Limb (tissue), 2 donors: ENCODE results near the gene CACNA2D3.
A peak's percentile ranks its signal among the peaks of the same experiment; 100 is the strongest.

Source experiments
- DNase-seq, 2 donors: peaks; one replicate each; pipeline ENCODE4 v3.0.0-alpha.2; 2016; ENCODE audit errors: extremely low spot score in 2 of 2

CACNA2D3 gene

GRCh38 chr3:54905920-54906319 lies 783.6 kb downstream of the CACNA2D3 start:
- no peak for DNase-seq

GRCh38 chr3:54906763-54907162 lies 784.4 kb downstream of the CACNA2D3 start:
- DNase-seq: no peak

- DNase-seq: no peak
Observed at GRCh38 chr3:54909191-54909590, 786.8 kb downstream of the CACNA2D3 start.

- DNase-seq: no peak
Observed at GRCh38 chr3:54914180-54914579, 791.8 kb downstream of the CACNA2D3 start.

GRCh38 chr3:54915181-54915580 lies 792.8 kb downstream of the CACNA2D3 start:
- DNase-seq: no peak

GRCh38 chr3:54915976-54916375 lies 793.6 kb downstream of the CACNA2D3 start:
- DNase-seq: no peak

- DNase-seq: no peak
Observed at GRCh38 chr3:54916732-54917131, 794.4 kb downstream of the CACNA2D3 start.

GRCh38 chr3:54917174-54917573 lies 794.8 kb downstream of the CACNA2D3 start:
- no peak for DNase-seq

- no peak for DNase-seq
Observed at GRCh38 chr3:54917862-54918261, 795.5 kb downstream of the CACNA2D3 start.

GRCh38 chr3:54918516-54918915 lies 796.2 kb downstream of the CACNA2D3 start:
- DNase-seq: no peak

- no peak for DNase-seq
Observed at GRCh38 chr3:54928046-54928770, 805.9 kb downstream of the CACNA2D3 start, which contains the start of gene LRTM1. LRTM1 (minus strand) TSS chr3:54928059; CDS start chr3:54927911, 148 bp downstream.

GRCh38 chr3:54931182-54931581 lies 808.8 kb downstream of the CACNA2D3 start:
- no peak for DNase-seq

- no peak for DNase-seq
Observed at GRCh38 chr3:54932606-54933005, 810.3 kb downstream of the CACNA2D3 start.

GRCh38 chr3:54935869-54936268 lies 813.5 kb downstream of the CACNA2D3 start:
- no peak for DNase-seq

- no peak for DNase-seq
Observed at GRCh38 chr3:54936561-54936960, 814.2 kb downstream of the CACNA2D3 start.

- DNase-seq: no peak
Observed at GRCh38 chr3:54939557-54940300, 817.4 kb downstream of the CACNA2D3 start.

GRCh38 chr3:54940971-54941370 lies 818.6 kb downstream of the CACNA2D3 start:
- DNase-seq: peak in 1 of 2 donors; percentile 46

- no peak for DNase-seq
Observed at GRCh38 chr3:54941690-54942362, 819.5 kb downstream of the CACNA2D3 start.

GRCh38 chr3:54949491-54950044 lies 827.2 kb downstream of the CACNA2D3 start:
- DNase-seq: no peak

GRCh38 chr3:54950391-54951003 lies 828.1 kb downstream of the CACNA2D3 start:
- DNase-seq: no peak

GRCh38 chr3:54951405-54951804 lies 829.1 kb downstream of the CACNA2D3 start:
- DNase-seq: peak; percentile 75 to 76
